ENCODE measurements around the gene MYH13.

The MYH13 gene

GRCh38 chr17:10415161-10415560 is 42.4 kb upstream of the MYH13 start:
- no peaks in the 10 kb centered on the region for H3K36me3 ChIP-seq (ENCODE audit: control insufficient read depth, insufficient read depth, low read length)
- no peak overlapping the region for H3K4me3 ChIP-seq (ENCODE audit: low read depth, low read length)
- H3K27me3 ChIP-seq (ENCODE audit: control insufficient read depth, insufficient read depth, low read length) = no peaks in the 10 kb centered on the region
- no peaks in the 10 kb centered on the region for H3K79me2 ChIP-seq
- no peaks in the 10 kb centered on the region for H3K9me3 ChIP-seq (ENCODE audit: control insufficient read depth, low read length)
- peaks cover 13% of the 10 kb centered on the region for H3K4me1 ChIP-seq
- no peak overlapping the region for H3K9ac ChIP-seq
- TF ChIP-seq CTCF (IDR thresholded peaks at IDR 0.05) = no peak
- no peak overlapping the region for H2AFZ ChIP-seq
- no peak overlapping the region for H3K27ac ChIP-seq
- no peak overlapping the region for H3K4me2 ChIP-seq (ENCODE audit: low read length)

- no peak for TF ChIP-seq CTCF (IDR thresholded peaks at IDR 0.05)
These were observed 30.8 kb upstream of the MYH13 start for GRCh38 chr17:10403589-10403988.

GRCh38 chr17:10398352-10398751 is 25.5 kb upstream of the MYH13 start:
- no peaks in the 10 kb centered on the region for H3K27me3 ChIP-seq (ENCODE audit: control insufficient read depth, insufficient read depth, low read length)
- no peak for TF ChIP-seq CTCF (IDR thresholded peaks at IDR 0.05)
- no peak overlapping the region for H3K9ac ChIP-seq
- no peaks in the 10 kb centered on the region for H3K79me2 ChIP-seq
- H3K27ac ChIP-seq = no peak overlapping the region
- no peak overlapping the region for H2AFZ ChIP-seq
- H3K4me1 ChIP-seq = no peaks in the 10 kb centered on the region
- no peaks in the 10 kb centered on the region for H3K9me3 ChIP-seq (ENCODE audit: control insufficient read depth, low read length)
- H3K4me2 ChIP-seq (ENCODE audit: low read length) = no peak overlapping the region
- no peak overlapping the region for H3K4me3 ChIP-seq (ENCODE audit: low read depth, low read length)
- H3K36me3 ChIP-seq (ENCODE audit: control insufficient read depth, insufficient read depth, low read length) = no peaks in the 10 kb centered on the region

More at GRCh38 chr17:10403589-10403988, 30.8 kb upstream of the MYH13 start:
- Histone ChIP-seq H3K4me1 (no peaks in the 10 kb centered on the region), H3K27ac (no peak overlapping the region), H2AFZ (no peak overlapping the region), H3K36me3 (ENCODE audit: control insufficient read depth, insufficient read depth, low read length) (no peaks in the 10 kb centered on the region), H3K9ac (no peak overlapping the region), H3K4me3 (ENCODE audit: low read depth, low read length) (no peak overlapping the region), H3K9me3 (ENCODE audit: control insufficient read depth, low read length) (no peaks in the 10 kb centered on the region), H3K79me2 (no peaks in the 10 kb centered on the region), H3K4me2 (ENCODE audit: low read length) (no peak overlapping the region), H3K27me3 (ENCODE audit: control insufficient read depth, insufficient read depth, low read length) (no peaks in the 10 kb centered on the region)

DNA sequence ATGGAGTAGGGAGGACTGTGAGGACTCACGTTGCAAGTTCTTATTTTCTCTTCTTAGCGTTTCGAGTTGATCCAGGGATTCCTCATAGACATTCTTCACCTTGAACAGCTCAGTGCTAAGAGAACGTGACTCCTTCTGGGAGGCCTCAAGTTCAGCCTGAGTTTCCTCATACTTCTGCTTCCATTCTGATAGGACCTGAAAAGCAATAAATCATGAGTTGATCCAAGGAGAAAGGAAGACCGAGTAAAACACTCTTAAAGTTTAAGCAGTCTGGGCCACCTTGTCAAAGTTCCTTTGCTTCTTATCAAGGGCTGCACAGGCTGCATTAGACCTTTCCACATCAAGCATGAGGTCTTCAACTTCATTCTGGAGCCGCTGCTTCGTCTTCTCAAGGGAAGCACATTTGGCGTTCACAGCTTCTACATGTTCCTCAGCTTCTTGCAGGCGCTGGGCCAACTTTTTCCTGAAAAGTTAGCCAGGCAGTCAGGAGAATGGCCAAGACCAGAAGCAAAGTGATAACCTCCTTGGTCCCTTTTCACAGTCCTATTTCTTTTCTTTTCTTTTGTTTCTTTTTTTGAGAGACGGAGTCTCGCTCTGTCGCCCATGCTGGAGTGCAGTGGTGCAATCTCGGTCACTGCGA is 23.8 kb upstream of the MYH13 start:
- H3K4me2 ChIP-seq (ENCODE audit: low read length) = no peak overlapping the region
- H2AFZ ChIP-seq = no peak overlapping the region
- no peak for TF ChIP-seq CTCF (IDR thresholded peaks at IDR 0.05)
- no peaks in the 10 kb centered on the region for H3K36me3 ChIP-seq (ENCODE audit: control insufficient read depth, insufficient read depth, low read length)
- H3K27ac ChIP-seq = no peak overlapping the region
- H3K9me3 ChIP-seq (ENCODE audit: control insufficient read depth, low read length) = no peaks in the 10 kb centered on the region
- no peak overlapping the region for H3K4me3 ChIP-seq (ENCODE audit: low read depth, low read length)
- H3K4me1 ChIP-seq = no peaks in the 10 kb centered on the region
- no peaks in the 10 kb centered on the region for H3K27me3 ChIP-seq (ENCODE audit: control insufficient read depth, insufficient read depth, low read length)
- no peaks in the 10 kb centered on the region for H3K79me2 ChIP-seq
- H3K9ac ChIP-seq = no peak overlapping the region

GRCh38 chr17:10394201-10394887 is 21.5 kb upstream of the MYH13 start:
- no peak for TF ChIP-seq CTCF (IDR thresholded peaks at IDR 0.05)
- Histone ChIP-seq H3K27ac (no peak overlapping the region), H3K36me3 (ENCODE audit: control insufficient read depth, insufficient read depth, low read length) (no peaks in the 10 kb centered on the region), H3K79me2 (no peaks in the 10 kb centered on the region), H3K4me1 (no peaks in the 10 kb centered on the region), H3K9ac (no peak overlapping the region), H3K9me3 (ENCODE audit: control insufficient read depth, low read length) (no peaks in the 10 kb centered on the region), H3K4me2 (ENCODE audit: low read length) (no peak overlapping the region), H3K4me3 (ENCODE audit: low read depth, low read length) (no peak overlapping the region), H2AFZ (no peak overlapping the region), H3K27me3 (ENCODE audit: control insufficient read depth, insufficient read depth, low read length) (no peaks in the 10 kb centered on the region)
